MM.1S (cell line): Measurements from ENCODE around the gene IRF3.

ENCODE experiments used
- DNase-seq: peaks from one replicate; pipeline ENCODE4 v3.0.0-alpha.2; 2015
- H2AFZ ChIP-seq: fragments of 300-600 bp; sonication (generic); 2 replicates; pipeline ENCODE4 v1.6.0; 2016; ENCODE audit warnings: antibody characterized with exemption, low read length
- H3F3A ChIP-seq: fragments of 300-600 bp; sonication (generic); 2 replicates; pipeline ENCODE4 v1.6.1; 2016; ENCODE audit warnings: mild to moderate bottlenecking, antibody characterized with exemption, low read length, moderate library complexity, mixed read lengths; ENCODE audit not compliant: insufficient read depth
- H3K27ac ChIP-seq: fragments of 300-600 bp; sonication (generic); 2 replicates; pipeline ENCODE4 v1.5.1; 2016; ENCODE audit warnings: mild to moderate bottlenecking, low read length
- H3K27me3 ChIP-seq: fragments of 300-600 bp; sonication (generic); replicated peaks from 2 replicates; pipeline ENCODE4 v1.6.0; 2016; ENCODE audit warnings: low read length; ENCODE audit not compliant: insufficient read depth
- H3K36me3 ChIP-seq: fragments of 300-600 bp; sonication (generic); replicated peaks from 2 replicates; pipeline ENCODE4 v1.6.1; 2016; ENCODE audit warnings: mild to moderate bottlenecking, low read length, mixed read lengths; ENCODE audit not compliant: insufficient read depth
- H3K4me1 ChIP-seq: fragments of 300-600 bp; sonication (generic); 2 replicates; pipeline ENCODE4 v1.6.1; 2016; ENCODE audit warnings: low read length, mixed read lengths
- H3K4me2 ChIP-seq: fragments of 300-600 bp; sonication (generic); 2 replicates; pipeline ENCODE4 v1.6.0; 2016; ENCODE audit warnings: low read depth, low read length
- H3K4me3 ChIP-seq: fragments of 300-600 bp; sonication (generic); 2 replicates; pipeline ENCODE4 v1.5.1; 2016; ENCODE audit warnings: low read length, mixed read lengths
- H3K79me2 ChIP-seq: fragments of 300-600 bp; sonication (generic); 2 replicates; pipeline ENCODE4 v1.6.1; 2016; ENCODE audit warnings: mixed run types, low read length, mixed read lengths
- H3K9ac ChIP-seq: fragments of 300-600 bp; sonication (generic); 2 replicates; pipeline ENCODE4 v1.6.1; 2016; ENCODE audit warnings: low read length, mixed read lengths
- H3K9me2 ChIP-seq: fragments of 300-600 bp; sonication (generic); replicated peaks from 2 replicates; pipeline ENCODE4 v1.6.1; 2016; ENCODE audit warnings: mild to moderate bottlenecking, low read length, mixed read lengths; ENCODE audit not compliant: insufficient read depth
- H3K9me3 ChIP-seq: fragments of 300-600 bp; sonication (generic); replicated peaks from 2 replicates; pipeline ENCODE4 v1.6.1; 2016; ENCODE audit warnings: mild to moderate bottlenecking, low read length, mixed read lengths; ENCODE audit not compliant: insufficient read depth
- H4K20me1 ChIP-seq: fragments of 300-600 bp; sonication (generic); 2 replicates; pipeline ENCODE4 v1.6.1; 2016; ENCODE audit warnings: mild to moderate bottlenecking, low read length, moderate library complexity, mixed read lengths; ENCODE audit not compliant: insufficient read depth
- CTCF ChIP-seq: fragments of 300-600 bp; sonication (generic); IDR thresholded peaks from 2 replicates; pipeline ENCODE4 v1.5.1; 2016; ENCODE audit warnings: antibody characterized with exemption, low read length, mixed read lengths
- EZH2 ChIP-seq: fragments of 300-600 bp; sonication (generic); optimal IDR thresholded peaks from 2 replicates; pipeline ENCODE3; 2017; ENCODE audit warnings: low read depth, mild to moderate bottlenecking, antibody characterized with exemption, low read length, mixed read lengths
- EZH2phosphoT487 ChIP-seq: fragments of 300-600 bp; sonication (generic); IDR thresholded peaks from 2 replicates; pipeline ENCODE4 v1.6.1; 2018; ENCODE audit warnings: antibody characterized with exemption, low read length

The IRF3 gene

GRCh38 chr19:49664171-49665035 is 1.3 kb downstream of the IRF3 start:
- Histone ChIP-seq H3K9me2 (no peaks in the 10 kb centered on the region), H3K27ac (peak overlapping the region; percentile 89), H3K9ac (peak overlapping the region; percentile 87), H3K36me3 (no peaks in the 10 kb centered on the region), H3K4me2 (peak overlapping the region; percentile 61), H3K4me3 (peak overlapping the region; percentile 96), H3K9me3 (no peaks in the 10 kb centered on the region), H3K79me2 (peaks cover 52% of the 10 kb centered on the region), H3K27me3 (no peaks in the 10 kb centered on the region), H2AFZ (peak overlapping the region; percentile 46; the same call in 1 of the 2 replicates), H3F3A (peaks cover 30% of the 10 kb centered on the region), H3K4me1 (peaks cover 18% of the 10 kb centered on the region), H4K20me1 (no peaks in the 10 kb centered on the region)
- peak; percentile 81 for DNase-seq
- TF ChIP-seq EZH2phosphoT487 = no peak
- peak; percentile 13; the same call in 1 of the 2 replicates for TF ChIP-seq CTCF

- peak overlapping the region; percentile 87; the same call in 1 of the 2 replicates for H3K9ac ChIP-seq
- H3K36me3 ChIP-seq = no peaks in the 10 kb centered on the region
- peak overlapping the region; percentile 96 for H3K4me3 ChIP-seq
- no peak for DNase-seq
- H3F3A ChIP-seq = peaks cover 30% of the 10 kb centered on the region
- H3K9me3 ChIP-seq = no peaks in the 10 kb centered on the region
- H3K27ac ChIP-seq = peak overlapping the region; percentile 89; the same call in 1 of the 2 replicates
- no peak for TF ChIP-seq EZH2phosphoT487
- no peak for TF ChIP-seq CTCF
- TF ChIP-seq EZH2 = no peak
- H2AFZ ChIP-seq = no peak overlapping the region
- peak overlapping the region; percentile 61 for H3K4me2 ChIP-seq
- H3K4me1 ChIP-seq = peaks cover 18% of the 10 kb centered on the region
- no peaks in the 10 kb centered on the region for H3K27me3 ChIP-seq
- H3K9me2 ChIP-seq = no peaks in the 10 kb centered on the region
- H4K20me1 ChIP-seq = no peaks in the 10 kb centered on the region
- H3K79me2 ChIP-seq = peaks cover 50% of the 10 kb centered on the region
Measured at GRCh38 chr19:49663224-49663623, 2.4 kb downstream of the IRF3 start.

GRCh38 chr19:49662011-49662410 is 3.6 kb downstream of the IRF3 start:
- Histone ChIP-seq H4K20me1 (no peaks in the 10 kb centered on the region), H3K9me2 (no peaks in the 10 kb centered on the region), H3K4me3 (no peak overlapping the region), H3K4me1 (peaks cover 12% of the 10 kb centered on the region), H3K79me2 (peaks cover 42% of the 10 kb centered on the region), H2AFZ (no peak overlapping the region), H3K36me3 (no peaks in the 10 kb centered on the region), H3K9me3 (no peaks in the 10 kb centered on the region), H3K27ac (no peak overlapping the region), H3K27me3 (no peaks in the 10 kb centered on the region), H3K9ac (no peak overlapping the region), H3F3A (peaks cover 30% of the 10 kb centered on the region), H3K4me2 (no peak overlapping the region)
- no peak for TF ChIP-seq EZH2
- no peak for TF ChIP-seq EZH2phosphoT487
- no peak for TF ChIP-seq CTCF
- no peak for DNase-seq
